G401 (cell line): ENCODE measurements around the gene ATP2B2. TPM values are rescaled to one million over a fixed set of nuclear protein-coding genes. Genes with fewer than 3 reads are reported as not detected.

Experiments
- DNase-seq: peaks from one replicate; pipeline ENCODE4 v3.0.0-alpha.2; 2015; ENCODE audit warnings: low spot score
- in situ Hi-C: cut with HindIII; loops from 2 replicates; pipeline ENCODE4 v1.10.0; 2016; ENCODE audit warnings: low sequenced_read_pairs, mixed read lengths
- total RNA-seq: library from RNA; depleted of rRNA; stranded (reverse); fragments of >200 nt; shearing (Covaris generic); gene quantifications from 2 replicates; pipeline ENCODE4 v1.2.3, GENCODE V29; 2014

The ATP2B2 gene
- total RNA-seq, 1 experiment from 2014 or later: not detected

DNA sequence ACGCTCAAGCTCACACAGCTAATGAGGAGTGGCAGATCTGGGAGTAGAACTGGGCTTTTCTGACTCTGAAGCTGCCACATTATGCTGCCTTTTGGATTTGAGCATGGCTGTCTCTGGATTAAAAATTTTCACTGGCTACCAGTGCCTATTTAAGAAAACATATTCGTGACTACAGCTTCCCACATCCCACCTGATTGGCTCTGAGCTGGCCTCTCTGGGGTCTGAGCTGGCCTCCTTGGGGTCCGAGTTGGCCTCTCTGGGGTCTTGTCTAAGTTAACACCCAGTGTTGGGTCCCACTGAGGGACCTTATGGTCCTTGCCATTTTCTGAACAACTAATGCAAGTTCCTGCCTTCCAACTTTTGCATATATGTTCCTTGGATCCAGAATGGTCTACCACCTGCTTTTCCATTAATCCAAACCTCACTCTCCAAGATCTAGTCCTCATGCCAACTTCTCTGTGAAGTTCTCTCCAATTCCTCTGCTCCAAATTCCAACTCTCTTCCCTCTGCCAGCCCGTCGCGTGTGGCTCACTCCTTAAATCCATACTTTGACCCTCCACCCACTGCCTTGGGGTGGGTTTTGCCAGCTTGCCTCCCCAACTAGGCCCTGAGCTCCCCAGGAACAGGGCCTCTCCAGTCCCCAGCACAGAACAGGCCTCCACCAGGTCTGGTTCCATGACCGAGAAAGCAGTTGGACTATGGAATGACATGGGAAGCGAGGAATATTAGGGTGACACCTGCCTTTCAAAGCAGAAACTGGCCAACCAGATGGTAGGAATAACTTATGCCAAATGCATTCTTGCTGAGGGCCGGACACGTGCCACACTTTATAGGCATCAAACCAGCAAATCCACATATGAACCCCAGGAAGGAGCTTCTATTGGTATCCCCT lies 42.5 kb downstream of the ATP2B2 start:
- in situ Hi-C loops: no loop called here
- peak; percentile 91 for DNase-seq

GRCh38 chr3:10460951-10461545 lies 44.3 kb downstream of the ATP2B2 start:
- in situ Hi-C loops: no loop called here
- no peak for DNase-seq

DNA sequence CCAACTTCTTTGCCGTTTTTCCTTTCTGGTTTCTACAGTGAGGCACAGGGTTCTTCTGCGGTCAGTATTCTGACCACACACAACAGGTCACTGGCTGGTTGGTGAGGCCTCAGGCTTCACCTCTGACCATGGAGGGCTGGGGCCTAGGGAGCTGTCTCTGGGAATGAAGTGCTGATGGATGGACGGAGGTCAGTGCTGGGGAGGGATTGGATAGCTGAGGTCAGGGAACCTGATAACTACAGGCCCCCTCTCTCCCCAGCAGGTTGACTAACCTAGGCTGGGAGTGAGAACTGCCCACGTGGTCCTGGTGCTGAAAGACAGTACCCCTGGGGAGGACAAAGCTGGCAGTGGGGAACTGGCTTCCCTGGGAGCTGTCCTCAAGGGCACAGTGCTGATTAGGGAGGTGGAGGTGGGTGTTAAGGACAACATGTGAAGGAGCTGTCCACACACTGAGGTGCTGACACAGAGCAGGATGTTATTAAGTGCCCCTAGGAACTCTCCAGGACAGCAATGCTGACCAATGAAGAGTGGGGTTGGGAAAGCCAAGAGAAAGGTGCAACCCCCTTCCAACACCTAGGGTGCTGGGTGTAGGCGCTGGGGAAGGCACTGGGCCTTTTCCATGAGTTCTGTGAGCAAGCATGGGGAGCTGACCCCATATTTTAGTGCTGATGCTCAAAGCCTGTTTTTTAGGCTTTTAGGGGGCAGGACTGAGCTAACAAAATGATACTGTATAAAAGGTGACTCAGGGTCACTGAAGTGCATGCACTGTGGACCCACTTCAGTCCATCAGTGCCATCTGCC lies 45.2 kb downstream of the ATP2B2 start:
- no peak for DNase-seq
- in situ Hi-C loops: no loop called here

GRCh38 chr3:10457560-10457959 lies 47.8 kb downstream of the ATP2B2 start:
- no peak for DNase-seq
- in situ Hi-C loops: no loop called here

DNA sequence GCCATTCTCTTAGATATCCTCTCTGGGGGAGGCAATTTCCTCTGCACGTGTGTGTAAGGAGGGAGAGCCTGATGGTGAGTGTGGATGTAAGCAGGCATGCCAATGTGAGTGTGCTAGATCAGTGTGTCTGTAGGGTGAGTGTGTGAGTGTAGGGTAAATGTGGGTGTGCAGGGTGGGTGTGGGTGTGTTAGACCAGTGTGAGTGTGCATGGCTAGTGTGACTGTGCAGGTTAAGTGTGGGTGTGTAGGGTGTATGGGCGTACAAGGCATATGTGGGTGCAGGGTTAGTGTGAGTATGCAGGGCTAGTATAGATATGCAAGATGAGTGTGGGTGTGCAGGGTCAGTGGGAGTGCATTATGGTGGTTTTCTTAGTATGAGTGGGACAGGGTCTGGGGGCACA lies 48.4 kb downstream of the ATP2B2 start:
- DNase-seq: no peak
- in situ Hi-C loops: no loop called here

DNA sequence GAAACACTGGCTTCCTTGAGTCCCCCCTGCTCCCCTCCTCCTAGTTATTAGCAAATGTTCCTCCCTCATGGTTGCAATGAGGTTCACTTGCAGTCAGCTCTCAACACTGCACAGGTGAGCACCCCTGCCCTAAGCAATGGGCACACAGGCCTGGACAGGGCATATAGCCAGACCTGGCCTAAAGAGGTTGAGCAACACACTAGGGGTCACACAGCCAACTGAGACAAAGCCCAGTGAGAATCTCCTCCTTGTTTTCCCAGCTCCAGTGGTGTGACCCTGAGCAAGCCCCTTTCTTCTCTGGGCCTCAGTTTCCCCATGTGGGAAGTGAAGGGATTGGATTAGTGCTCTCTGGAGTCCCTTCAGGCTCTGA lies 49.9 kb downstream of the ATP2B2 start:
- no peak for DNase-seq
- in situ Hi-C loops: no loop called here

DNA sequence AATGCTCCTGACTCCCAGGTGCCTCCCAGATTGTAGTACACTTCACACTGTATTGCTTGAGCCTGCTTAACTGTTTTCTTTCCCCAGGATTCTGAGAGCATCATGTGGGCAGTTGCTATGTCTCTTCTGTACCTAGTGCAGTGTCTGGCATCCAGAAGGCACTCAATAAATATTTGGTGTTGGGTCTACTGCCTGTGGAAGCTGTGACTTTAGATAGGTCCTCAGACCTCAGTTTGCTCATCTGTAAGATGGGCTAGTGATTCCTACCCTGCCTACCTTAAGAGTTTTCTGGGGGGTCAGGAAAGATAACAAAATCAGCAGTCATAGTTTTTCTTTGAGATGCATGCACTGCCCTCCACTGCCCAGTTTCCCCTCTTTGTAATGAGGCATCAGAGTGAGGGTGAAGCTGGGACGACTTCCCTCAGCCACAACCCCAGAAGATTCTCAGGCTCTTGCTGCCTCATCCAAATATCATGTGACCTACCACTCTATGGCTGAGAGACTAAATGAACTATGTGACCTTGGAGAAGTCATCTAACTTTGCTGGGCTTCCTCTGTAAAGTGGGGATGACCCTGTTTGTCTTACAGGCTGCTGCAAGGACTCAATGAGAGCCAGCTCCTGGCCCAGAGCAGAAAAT lies 50.4 kb downstream of the ATP2B2 start:
- no peak for DNase-seq
- in situ Hi-C loops: no loop called here

DNA sequence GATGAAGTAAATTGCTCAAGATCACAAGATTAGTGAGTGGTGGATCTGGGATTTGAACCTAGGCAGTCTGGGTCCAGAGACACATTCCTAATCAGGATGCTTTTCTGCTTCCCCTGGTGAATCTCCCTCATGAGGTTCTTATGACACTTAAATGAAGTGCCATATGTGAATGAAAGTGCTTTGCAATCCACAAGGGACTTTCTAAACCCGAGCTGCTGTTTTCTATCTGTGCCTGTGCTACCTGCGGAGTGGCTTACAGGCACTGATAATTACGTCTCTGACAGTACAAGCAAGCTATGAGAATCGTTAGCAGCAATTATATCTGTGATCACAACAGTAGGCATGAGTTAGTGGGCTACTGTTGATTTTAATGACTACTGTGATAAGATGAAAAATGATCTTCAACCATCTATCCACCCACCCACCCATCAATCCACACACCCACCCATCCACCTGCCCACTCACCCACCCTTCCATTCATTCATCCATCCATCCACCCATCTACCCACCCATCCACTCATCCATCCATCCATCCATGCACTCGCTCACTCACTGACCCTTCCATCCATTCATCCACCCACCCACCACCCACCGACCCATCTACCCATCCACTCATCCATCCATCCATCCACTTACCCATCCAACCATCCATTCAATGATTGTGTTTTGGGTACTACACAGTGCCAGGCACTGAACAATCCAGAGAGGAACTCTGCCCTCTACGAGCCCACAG lies 51.8 kb downstream of the ATP2B2 start:
- no peak for DNase-seq
- in situ Hi-C loops: no loop called here

GRCh38 chr3:10450494-10451440 lies 54.6 kb downstream of the ATP2B2 start:
- no peak for DNase-seq
- in situ Hi-C loops: no loop called here

DNA sequence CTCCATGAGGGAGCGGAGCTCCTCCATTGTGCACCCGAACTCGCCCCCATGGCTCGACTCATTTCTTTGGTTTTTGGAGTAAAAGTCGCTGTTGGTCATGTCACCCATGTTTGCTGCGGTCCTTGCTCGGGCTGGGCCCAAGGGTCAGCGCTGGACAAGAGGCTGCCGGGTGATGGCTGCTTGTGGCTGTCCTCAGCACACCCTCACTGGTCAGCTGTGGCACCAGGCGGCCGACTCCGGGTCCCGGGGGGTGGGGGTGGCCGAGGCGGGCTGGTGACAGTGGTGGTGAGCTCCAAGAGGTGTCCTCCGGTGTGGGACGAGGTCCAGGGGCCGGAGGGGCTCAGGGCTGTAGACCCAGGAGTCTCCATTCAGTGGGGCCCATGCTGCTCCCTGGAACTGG lies 56.0 kb downstream of the ATP2B2 start:
- in situ Hi-C loops: no loop called here
- DNase-seq: no peak

GRCh38 chr3:10448544-10448943 lies 56.8 kb downstream of the ATP2B2 start:
- in situ Hi-C loops: no loop called here
- DNase-seq: no peak

DNA sequence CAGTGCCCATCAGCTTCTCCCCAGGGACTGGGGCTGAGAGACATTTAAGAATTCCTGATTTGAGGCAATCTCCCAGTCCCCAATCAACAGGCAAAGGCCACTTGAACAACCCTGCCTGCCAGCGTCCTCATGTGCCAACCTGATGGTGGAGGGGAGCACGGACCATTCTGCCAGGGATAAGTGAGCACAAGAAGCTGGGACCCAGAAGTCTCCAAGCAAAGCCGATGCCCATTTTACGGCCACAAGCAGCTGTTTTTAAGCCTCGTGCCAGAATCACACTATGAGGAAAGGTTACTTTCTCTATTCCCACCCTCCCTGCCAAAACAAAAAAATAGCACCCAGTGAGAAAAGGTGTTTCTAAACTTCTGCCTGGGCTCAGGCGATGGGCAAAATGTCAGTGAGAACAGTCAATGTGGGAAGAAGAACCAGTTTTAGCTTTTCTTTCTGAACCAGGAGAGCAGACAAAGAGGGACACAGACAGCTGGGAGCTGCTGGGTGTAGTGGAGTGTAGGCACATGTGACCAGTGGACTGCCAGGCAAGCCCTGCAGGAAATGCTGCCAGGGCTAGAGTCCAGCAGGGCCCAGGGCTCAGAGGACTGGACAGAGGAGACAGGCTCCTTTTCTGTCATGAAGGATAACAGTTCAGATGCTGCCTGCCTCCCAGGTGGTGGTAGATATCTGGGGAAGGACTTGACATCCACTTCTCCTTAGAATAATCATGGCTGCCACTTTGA lies 57.7 kb downstream of the ATP2B2 start:
- in situ Hi-C loops: no loop called here
- peak; percentile 82 for DNase-seq

DNA sequence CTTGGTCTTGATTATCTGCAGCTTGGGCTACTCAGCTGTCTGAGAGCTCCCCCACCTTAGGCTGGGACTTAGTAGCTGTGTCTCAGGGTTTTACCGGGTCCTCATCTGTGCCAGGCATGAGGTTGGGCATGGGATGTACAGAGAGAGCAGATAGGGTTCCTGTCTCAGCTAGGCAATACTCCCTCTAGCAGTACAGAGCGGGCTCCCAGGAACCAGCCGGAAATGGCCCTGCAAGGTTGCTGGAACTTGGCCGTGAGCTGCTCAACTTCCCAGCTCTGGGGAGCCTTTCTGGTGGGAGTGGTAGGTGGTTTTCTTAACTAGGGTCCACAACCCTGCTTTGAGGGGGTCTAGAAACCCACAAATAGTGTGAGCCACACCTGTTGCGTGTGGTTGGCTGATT lies 58.3 kb downstream of the ATP2B2 start:
- in situ Hi-C loops: no loop called here
- no peak for DNase-seq

DNA sequence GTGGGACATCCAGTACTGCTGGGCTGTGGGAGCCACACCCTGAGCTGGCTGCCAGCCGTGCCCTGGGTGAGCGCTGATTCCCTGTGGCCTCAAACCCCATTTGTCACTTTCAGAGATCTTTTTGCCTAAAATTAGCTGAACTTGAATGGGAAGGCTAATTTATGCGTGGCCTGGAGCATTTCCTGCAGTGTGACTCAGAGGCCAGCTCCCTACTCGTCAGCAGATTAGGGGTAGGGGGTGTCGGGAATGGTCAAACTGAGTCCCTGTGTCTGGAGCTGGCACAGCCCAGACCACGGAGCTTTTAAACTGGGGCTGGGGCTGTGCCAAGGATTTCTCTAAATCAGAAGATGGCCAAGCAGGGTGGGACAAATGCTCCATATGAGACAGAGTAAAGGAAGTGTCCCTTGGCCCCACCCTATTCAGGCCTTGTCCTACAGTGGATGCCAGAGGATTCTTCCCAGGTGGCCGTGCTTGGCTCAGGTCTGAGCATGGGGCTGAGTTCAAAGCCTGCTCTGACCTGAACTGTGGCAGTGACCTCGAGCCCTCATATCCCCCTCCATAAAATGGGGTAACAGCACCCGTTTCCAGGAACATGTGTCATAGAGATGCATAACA lies 59.7 kb downstream of the ATP2B2 start:
- in situ Hi-C loops: no loop called here
- no peak for DNase-seq

DNA sequence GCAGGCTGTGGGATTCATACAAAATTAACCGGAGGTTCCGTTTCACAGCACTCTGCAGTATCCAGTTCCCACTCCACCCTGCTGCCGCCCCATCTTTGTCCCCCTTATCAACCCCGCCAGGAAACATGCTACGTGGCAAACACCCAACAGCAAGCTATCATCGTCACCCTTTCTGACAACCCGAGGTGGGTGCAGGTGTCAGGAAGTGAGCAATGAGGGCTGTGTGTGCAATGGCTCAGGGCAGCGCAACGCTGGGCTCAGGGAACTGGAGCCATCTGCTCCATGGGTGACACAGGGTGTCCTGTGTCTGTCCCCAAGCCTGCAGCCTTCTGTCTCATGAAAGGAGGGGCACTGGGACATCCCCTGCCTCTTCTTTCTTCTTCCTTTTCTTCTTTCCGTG lies 60.9 kb downstream of the ATP2B2 start:
- no peak for DNase-seq
- in situ Hi-C loops: no loop called here

- in situ Hi-C loops: no loop called here
- no peak for DNase-seq
These were observed 61.3 kb downstream of the ATP2B2 start for GRCh38 chr3:10444110-10444429.
